Activated T-cell treated with anti-CD3 and anti-CD28 coated beads, Interleukin-2, amount 50 U/mL, for 1 hour (primary cell): Measurements from ENCODE around the gene PPP3CA.

ENCODE experiments used
- DNase-seq: peaks from one replicate; pipeline ENCODE4 v3.0.0-alpha.2; 2020

The PPP3CA gene

DNA sequence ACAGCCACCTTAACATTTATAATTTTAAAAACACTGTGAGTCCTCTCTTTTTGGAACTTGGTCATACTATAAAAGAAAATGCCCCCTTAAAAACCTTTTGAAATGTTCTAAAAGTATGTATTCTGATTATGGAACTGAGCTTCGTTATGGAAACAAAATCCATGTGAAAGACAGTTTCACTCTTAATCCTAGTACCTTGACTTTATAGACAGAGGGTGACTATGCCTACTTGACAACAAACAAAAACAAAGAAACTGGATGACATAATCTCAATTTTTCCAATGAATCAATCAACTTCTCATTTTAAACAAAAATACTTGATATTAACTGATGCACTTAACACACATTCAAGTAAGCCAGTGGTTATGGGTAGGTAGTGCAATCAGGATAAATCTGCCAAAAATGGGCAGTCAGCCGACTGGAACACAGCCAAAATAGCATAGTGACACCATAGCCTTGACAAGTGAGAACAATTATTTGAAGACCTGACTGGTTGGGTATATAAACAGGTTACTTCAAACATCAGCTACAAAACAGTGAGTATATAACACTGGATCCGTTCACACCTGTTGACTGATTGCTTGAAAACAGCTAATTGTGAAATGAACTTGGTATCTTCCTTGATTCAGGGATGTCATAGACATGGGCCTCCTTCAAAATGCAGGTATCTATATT, 265.5 kb downstream of the PPP3CA start:
- no peak for DNase-seq

DNA sequence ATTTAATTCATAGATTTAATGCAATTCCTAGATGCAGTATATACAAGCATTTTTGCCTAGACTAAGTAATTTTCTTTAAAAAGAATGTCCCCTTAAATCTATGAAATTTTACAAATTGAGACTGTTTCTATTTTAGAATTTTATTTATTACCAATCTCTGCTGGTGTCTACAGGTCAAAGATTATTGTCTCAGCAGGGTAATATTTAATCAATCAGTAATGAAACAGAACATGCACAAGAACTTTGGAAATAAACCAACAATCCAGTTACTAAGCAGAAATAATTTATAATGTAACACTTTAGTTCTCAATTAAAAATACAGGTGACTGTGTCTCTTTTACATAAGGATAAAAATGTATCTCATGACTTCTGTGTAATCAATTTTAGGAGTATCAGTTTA, 266.2 kb downstream of the PPP3CA start:
- no peak for DNase-seq

- no peak for DNase-seq
Measured at GRCh38 chr4:101078950-101079349, 268.4 kb downstream of the PPP3CA start.

GRCh38 chr4:101076032-101076431, 271.3 kb downstream of the PPP3CA start:
- no peak for DNase-seq

- no peak for DNase-seq
Measured at GRCh38 chr4:101075536-101075935, 271.8 kb downstream of the PPP3CA start.

GRCh38 chr4:101074326-101074725, 273.0 kb downstream of the PPP3CA start:
- DNase-seq, result no peak

DNA sequence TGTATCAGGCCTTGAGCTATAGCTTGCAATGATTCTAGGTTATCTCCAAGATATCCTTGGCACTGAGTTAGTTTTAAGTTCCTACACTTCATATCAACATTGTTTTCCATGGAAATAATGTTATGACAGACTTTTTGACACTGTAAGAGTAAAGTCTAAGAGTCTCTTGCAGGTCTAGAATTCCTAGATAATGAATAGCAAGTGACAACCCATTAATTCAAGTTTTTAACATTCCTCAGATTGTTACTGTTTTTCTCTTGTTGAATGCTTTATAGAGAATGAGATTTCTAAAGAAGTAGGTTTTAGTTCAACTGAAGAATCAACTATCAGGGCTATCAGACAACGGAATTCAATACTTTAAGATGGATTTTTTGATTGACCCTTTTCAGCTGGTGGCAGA, 276.1 kb downstream of the PPP3CA start:
- DNase-seq, result no peak

GRCh38 chr4:101068115-101068514, 279.2 kb downstream of the PPP3CA start:
- no peak for DNase-seq

- no peak for DNase-seq
Measured at GRCh38 chr4:101067383-101067782, 279.9 kb downstream of the PPP3CA start.

DNA sequence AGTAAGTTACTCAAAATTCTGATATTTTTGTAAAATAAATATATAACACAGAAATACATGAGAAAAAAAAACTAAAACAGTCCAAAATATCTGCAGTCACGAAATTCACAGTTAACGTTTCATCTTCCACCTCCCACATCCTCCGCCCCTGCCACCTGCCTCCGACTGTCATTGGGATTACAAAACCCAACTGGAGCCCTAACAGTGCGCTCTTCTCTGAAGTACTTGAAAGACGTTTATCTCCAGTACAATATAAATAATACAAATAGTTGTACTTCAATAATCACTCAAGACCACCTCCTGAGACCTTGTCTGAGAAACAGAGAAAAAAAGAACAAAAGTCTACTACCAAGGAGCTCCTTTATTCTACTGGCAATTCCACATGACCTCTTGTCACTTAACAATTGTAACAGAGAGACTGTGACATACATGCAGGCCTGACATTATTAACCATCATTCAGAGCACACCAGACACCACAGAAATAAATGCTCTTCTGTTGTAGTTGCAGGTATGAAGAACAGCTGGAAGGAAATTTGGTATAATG, 280.6 kb downstream of the PPP3CA start:
- DNase-seq, result no peak

GRCh38 chr4:101065935-101066485, 281.3 kb downstream of the PPP3CA start:
- DNase-seq, result no peak

DNA sequence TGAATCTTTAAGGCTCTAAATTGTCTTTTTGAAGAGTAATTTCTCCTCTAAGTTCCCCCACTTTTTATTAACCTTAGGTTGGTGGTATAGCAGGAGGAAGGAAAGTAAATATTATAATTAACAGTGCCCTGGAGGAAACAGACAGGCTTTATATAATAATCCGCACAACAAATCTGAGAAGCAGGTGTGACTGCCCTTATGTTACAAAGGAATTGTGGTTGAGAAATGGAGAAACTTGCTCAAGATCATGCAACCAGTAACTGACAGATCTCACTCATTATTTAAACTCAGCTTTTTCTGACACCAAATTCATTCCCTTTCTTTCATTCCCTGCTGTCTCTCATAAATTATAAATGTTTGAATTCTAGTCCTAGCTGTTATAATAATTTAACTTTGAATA, 282.0 kb downstream of the PPP3CA start:
- DNase-seq, result no peak

GRCh38 chr4:101064541-101065180, 282.7 kb downstream of the PPP3CA start:
- no peak for DNase-seq

- DNase-seq, result no peak
Measured at GRCh38 chr4:101055392-101055791, 291.9 kb downstream of the PPP3CA start.

GRCh38 chr4:101050837-101051205, 296.5 kb downstream of the PPP3CA start:
- no peak for DNase-seq

DNA sequence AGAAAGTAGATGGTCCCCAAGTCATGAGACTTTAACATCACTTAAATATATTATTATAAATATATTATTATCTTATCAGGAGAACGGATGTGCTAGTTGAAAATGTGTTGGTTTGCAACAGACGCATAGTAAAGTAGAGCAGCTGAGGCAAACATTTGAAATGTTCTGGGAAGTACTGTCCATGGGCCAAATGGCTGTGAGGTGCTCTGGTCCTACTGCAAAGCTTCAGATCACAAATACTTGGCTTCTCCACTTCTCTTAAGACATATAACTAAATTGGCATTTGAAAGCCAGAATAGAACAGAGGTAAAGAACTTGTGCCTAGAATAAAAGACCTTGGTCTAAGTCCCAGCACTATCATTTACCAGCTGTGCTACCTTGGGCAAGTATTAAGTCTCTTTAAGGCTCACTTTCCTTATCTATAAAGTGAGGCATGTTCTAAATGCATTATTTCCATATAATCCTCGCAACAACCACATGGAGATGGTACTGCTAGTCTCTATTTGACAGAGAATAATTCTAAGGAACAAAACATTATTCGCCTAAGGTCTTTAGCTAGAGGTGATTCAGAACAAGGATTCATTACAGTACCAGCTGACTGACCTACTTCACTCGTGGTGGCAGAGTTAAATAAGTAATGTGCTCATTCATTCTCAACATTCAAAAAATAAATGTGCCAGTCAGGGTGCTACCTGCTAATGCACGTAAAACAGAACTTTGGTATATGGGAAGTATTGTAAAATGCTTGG, 297.1 kb downstream of the PPP3CA start:
- no peak for DNase-seq

DNA sequence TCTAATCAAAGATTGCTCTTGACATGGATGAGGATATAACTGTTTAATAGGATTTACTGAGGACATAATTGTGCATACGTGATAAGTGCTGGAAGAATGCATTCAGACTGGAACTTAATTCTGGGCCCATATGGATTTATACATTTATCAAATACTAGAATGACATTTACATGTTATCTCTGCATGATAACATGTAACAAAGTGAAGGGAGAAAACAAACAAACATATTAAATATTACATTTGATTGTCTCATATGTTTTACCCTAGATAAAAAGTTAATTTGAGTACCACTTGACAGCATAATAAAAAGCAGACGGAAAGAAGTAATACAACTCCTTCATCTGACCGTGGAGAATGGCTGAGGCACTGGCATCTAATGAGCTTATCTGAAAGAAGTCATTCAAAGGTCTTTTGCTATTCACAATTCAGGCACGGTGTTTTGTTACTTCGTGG, 297.8 kb downstream of the PPP3CA start:
- DNase-seq, result no peak

GRCh38 chr4:101044766-101045165, 302.6 kb downstream of the PPP3CA start:
- no peak for DNase-seq

DNA sequence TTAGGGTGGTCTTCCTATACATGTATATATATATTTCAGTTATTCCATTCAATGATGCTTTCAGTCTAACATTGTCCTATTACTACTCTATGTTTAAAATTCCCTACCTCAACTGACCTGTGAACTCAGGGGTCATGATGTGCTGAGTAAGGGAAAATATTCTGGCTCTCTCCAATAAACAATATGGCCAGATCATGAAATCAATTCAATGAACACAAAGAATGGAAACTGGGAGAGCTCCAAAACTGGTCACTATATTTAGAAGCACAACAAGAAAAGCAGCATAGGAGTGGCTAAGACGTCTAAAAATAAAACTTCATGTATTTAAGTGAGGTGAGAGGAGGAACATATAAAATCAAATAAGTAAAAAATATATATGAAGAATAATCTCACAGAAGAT, 304.5 kb downstream of the PPP3CA start:
- DNase-seq, result no peak

GRCh38 chr4:101040776-101041175, 306.6 kb downstream of the PPP3CA start:
- no peak for DNase-seq

- no peak for DNase-seq
Measured at GRCh38 chr4:101039367-101039766, 308.0 kb downstream of the PPP3CA start.

- DNase-seq, result no peak
Measured at GRCh38 chr4:101037938-101038413, 309.4 kb downstream of the PPP3CA start.

DNA sequence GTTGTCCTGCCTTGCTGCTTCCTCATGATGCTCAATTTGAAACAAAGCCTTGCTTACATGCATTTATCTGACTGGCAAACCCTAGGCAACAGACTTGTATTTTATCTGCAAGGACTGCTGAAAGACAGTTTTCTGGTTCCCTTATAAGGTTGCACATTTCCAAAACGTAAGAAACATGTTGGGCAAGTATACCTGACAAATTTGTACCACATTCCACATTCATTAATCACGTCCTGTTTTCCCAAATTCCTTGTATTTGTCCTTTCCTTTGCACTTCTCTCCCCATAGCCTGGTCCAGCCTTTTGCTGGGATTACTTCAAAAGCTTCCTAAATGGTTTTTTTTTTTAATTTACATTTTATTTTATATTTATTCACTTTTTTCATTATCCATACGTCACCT, 310.1 kb downstream of the PPP3CA start:
- no peak for DNase-seq
